OCI-LY1 (cell line): Measurements from ENCODE around the gene COL6A2.
A peak's percentile ranks its signal among the peaks of the same experiment; 100 is the strongest.

Source experiments
- H2AFZ ChIP-seq: fragments of 200-600 bp; sonication (generic), shearing (Covaris generic); 2 replicates; pipeline ENCODE4 v1.6.0; 2014; ENCODE audit warnings: antibody characterized with exemption, mild to moderate bottlenecking, low read length
- H3F3A ChIP-seq: fragments of 200-600 bp; sonication (generic), shearing (Covaris generic); 2 replicates; pipeline ENCODE4 v1.6.0; 2014; ENCODE audit warnings: mild to moderate bottlenecking, antibody characterized with exemption, low read length, moderate library complexity; ENCODE audit not compliant: insufficient read depth
- H3K27ac ChIP-seq: fragments of 200-600 bp; sonication (generic); 2 replicates; pipeline ENCODE4 v1.5.1; 2014; ENCODE audit warnings: low read length, mixed run types, mild to moderate bottlenecking, low read depth; ENCODE audit not compliant: poor library complexity, severe bottlenecking
- H3K27me3 ChIP-seq: fragments of 200-600 bp; sonication (generic); 2 replicates; pipeline ENCODE4 v1.6.0; 2014; ENCODE audit warnings: antibody characterized with exemption, mild to moderate bottlenecking, low read length, moderate library complexity; ENCODE audit not compliant: insufficient read depth
- H3K36me3 ChIP-seq: fragments of 200-600 bp; sonication (generic); 2 replicates; pipeline ENCODE4 v1.6.1; 2014; ENCODE audit warnings: mild to moderate bottlenecking, antibody characterized with exemption, low read length, moderate library complexity, mixed read lengths; ENCODE audit not compliant: insufficient read depth
- H3K4me1 ChIP-seq: fragments of 200-600 bp; sonication (generic); 2 replicates; pipeline ENCODE4 v1.5.1; 2014; ENCODE audit warnings: mild to moderate bottlenecking, low read length, moderate library complexity; ENCODE audit not compliant: insufficient read depth, severe bottlenecking
- H3K4me2 ChIP-seq: fragments of 200-600 bp; sonication (generic), shearing (Covaris generic); 2 replicates; pipeline ENCODE4 v1.6.1; 2014; ENCODE audit warnings: low read length
- H3K4me3 ChIP-seq: fragments of 200-600 bp; sonication (generic); 2 replicates; pipeline ENCODE4 v1.5.1; 2014; ENCODE audit warnings: low read length, low read depth, mild to moderate bottlenecking, mixed read lengths; ENCODE audit not compliant: poor library complexity, severe bottlenecking
- H3K79me2 ChIP-seq: fragments of 200-600 bp; shearing (Covaris generic); 2 replicates; pipeline ENCODE4 v1.6.1; 2016; ENCODE audit warnings: mixed run types, low read length, mixed read lengths; ENCODE audit not compliant: insufficient read depth
- H3K9ac ChIP-seq: fragments of 200-600 bp; sonication (generic), shearing (Covaris generic); 2 replicates; pipeline ENCODE4 v1.6.1; 2014; ENCODE audit warnings: mild to moderate bottlenecking, low read length, mixed read lengths
- H3K9me2 ChIP-seq: fragments of 200-600 bp; sonication (generic), shearing (Covaris generic); 2 replicates; pipeline ENCODE4 v1.6.1; 2014; ENCODE audit warnings: low read depth, mild to moderate bottlenecking, low read length, mixed read lengths
- H3K9me3 ChIP-seq: fragments of 200-600 bp; shearing (Covaris generic); 2 replicates; pipeline ENCODE4 v1.6.1; 2014; ENCODE audit warnings: low read length, mixed read lengths
- H4K20me1 ChIP-seq: fragments of 200-600 bp; sonication (generic), shearing (Covaris generic); 2 replicates; pipeline ENCODE4 v1.6.0; 2016; ENCODE audit warnings: mild to moderate bottlenecking, low read length; ENCODE audit not compliant: insufficient read depth
- CTCF ChIP-seq: fragments of 200-600 bp; sonication (generic), shearing (Covaris generic); IDR thresholded peaks from 2 replicates; pipeline ENCODE4 v1.5.1; 2017; ENCODE audit warnings: mild to moderate bottlenecking, antibody characterized with exemption, low read length, moderate library complexity, mixed read lengths
- EZH2 ChIP-seq: fragments of 200-600 bp; sonication (generic), shearing (Covaris generic); IDR thresholded peaks from 2 replicates; pipeline ENCODE4 v1.8.0; 2017; ENCODE audit warnings: borderline replicate concordance, mixed run types, mild to moderate bottlenecking, antibody characterized with exemption, low read length, moderate library complexity, mixed read lengths

Gene COL6A2

GRCh38 chr21:46152927-46153246 lies 55.0 kb downstream of the COL6A2 start:
- no peaks in the 10 kb centered on the region for H3K9me3 ChIP-seq
- H3K36me3 ChIP-seq: no peaks in the 10 kb centered on the region
- H3K9ac ChIP-seq: no peak overlapping the region
- H3K4me1 ChIP-seq: no peaks in the 10 kb centered on the region
- H3K27ac ChIP-seq: no peak overlapping the region
- TF ChIP-seq CTCF (no peak), EZH2 (no peak)
- no peak overlapping the region for H2AFZ ChIP-seq
- H4K20me1 ChIP-seq: no peaks in the 10 kb centered on the region
- no peaks in the 10 kb centered on the region for H3K9me2 ChIP-seq
- H3K4me2 ChIP-seq: peak overlapping the region; percentile 49; the same call in 1 of the 2 replicates
- no peaks in the 10 kb centered on the region for H3K27me3 ChIP-seq
- no peaks in the 10 kb centered on the region for H3K79me2 ChIP-seq
- no peak overlapping the region for H3K4me3 ChIP-seq
- no peaks in the 10 kb centered on the region for H3F3A ChIP-seq

- Histone ChIP-seq H3K27ac (no peak overlapping the region), H2AFZ (no peak overlapping the region), H3K4me3 (peak overlapping the region; percentile 31), H3K4me2 (peak overlapping the region; percentile 49; the same call in 1 of the 2 replicates), H3K27me3 (no peaks in the 10 kb centered on the region), H3K36me3 (no peaks in the 10 kb centered on the region), H3F3A (no peaks in the 10 kb centered on the region), H3K9me3 (no peaks in the 10 kb centered on the region), H3K9me2 (no peaks in the 10 kb centered on the region), H3K9ac (peak overlapping the region; percentile 12; the same call in 1 of the 2 replicates), H3K4me1 (no peaks in the 10 kb centered on the region), H4K20me1 (no peaks in the 10 kb centered on the region), H3K79me2 (no peaks in the 10 kb centered on the region)
- TF ChIP-seq EZH2 (no peak), CTCF (peak; percentile 88)
Observed at GRCh38 chr21:46153247-46154154, 55.6 kb downstream of the COL6A2 start.

GRCh38 chr21:46154155-46154954 lies 56.4 kb downstream of the COL6A2 start:
- TF ChIP-seq EZH2 (no peak), CTCF (no peak)
- H3K79me2 ChIP-seq: no peaks in the 10 kb centered on the region
- no peaks in the 10 kb centered on the region for H3F3A ChIP-seq
- no peaks in the 10 kb centered on the region for H3K9me3 ChIP-seq
- H4K20me1 ChIP-seq: no peaks in the 10 kb centered on the region
- H3K27ac ChIP-seq: no peak overlapping the region
- H3K4me3 ChIP-seq: no peak overlapping the region
- H2AFZ ChIP-seq: no peak overlapping the region
- H3K36me3 ChIP-seq: no peaks in the 10 kb centered on the region
- H3K4me2 ChIP-seq: no peak overlapping the region
- no peak overlapping the region for H3K9ac ChIP-seq
- H3K27me3 ChIP-seq: no peaks in the 10 kb centered on the region
- H3K4me1 ChIP-seq: no peaks in the 10 kb centered on the region
- no peaks in the 10 kb centered on the region for H3K9me2 ChIP-seq
